A172 (cell line): ENCODE data around the gene CEP120. TPM values are rescaled to one million over a fixed set of nuclear protein-coding genes. Genes with fewer than 3 reads are reported as not detected.
"Not testable (repeated sequence)": the region's sequence is repeated elsewhere in the genome, so short reads cannot be mapped to it uniquely, and the experiment has no call there.

Experiments
- DNase-seq: peaks from one replicate; pipeline ENCODE4 v3.0.0-alpha.2; 2015; ENCODE audit warnings: low spot score
- total RNA-seq: library from RNA; depleted of rRNA; stranded (reverse); fragments of >200 nt; shearing (Covaris generic); gene quantifications from 2 replicates; pipeline ENCODE4 v1.2.3, GENCODE V29; 2014

CEP120 gene
- total RNA-seq, 1 experiment from 2014 or later: 22.3 TPM

DNA sequence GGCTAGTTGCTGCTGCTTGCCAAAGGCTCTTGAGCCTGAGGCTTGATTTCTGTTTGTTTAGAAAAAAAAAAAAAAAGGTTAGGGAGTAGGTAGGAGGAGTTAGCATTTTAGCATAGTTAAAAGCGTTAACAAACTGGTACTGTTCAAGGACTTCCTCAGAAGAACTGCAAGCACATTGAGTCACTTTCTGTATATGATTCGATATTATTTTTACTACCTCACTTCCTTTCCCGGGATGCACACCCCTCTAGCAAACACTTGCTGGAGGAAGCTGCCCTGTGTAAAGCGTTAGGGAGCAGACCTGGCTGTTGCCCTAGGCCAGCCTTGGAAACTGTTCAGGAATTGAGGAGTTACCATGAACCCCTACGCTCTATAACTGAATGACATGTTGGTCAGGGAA, 15.7 kb upstream of the CEP120 start:
- peak; percentile 6 for DNase-seq

GRCh38 chr5:123438244-123438643, 15.0 kb upstream of the CEP120 start:
- DNase-seq: no peak

GRCh38 chr5:123436201-123436600, 13.0 kb upstream of the CEP120 start:
- no peak for DNase-seq

DNA sequence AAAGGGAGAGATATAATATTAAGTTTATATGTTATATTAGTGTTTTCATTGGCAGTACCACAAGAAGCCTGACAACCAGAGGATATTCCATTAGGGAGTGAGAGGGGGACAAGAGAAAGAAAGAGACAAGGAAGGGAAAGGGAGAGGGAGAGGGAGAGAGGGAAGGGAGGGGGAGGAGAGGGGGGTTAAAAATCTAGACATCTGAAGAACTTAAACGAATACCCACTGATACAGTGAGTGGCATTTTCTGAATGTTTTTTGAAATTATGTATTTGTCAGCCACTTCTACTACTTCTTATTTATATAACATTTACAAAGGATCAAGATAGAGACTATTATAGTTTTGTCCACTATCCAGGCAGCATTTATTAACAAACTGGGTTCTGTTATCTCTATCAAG, 11.6 kb upstream of the CEP120 start:
- no peak for DNase-seq

GRCh38 chr5:123433596-123433995, 10.4 kb upstream of the CEP120 start:
- no peak for DNase-seq

DNA sequence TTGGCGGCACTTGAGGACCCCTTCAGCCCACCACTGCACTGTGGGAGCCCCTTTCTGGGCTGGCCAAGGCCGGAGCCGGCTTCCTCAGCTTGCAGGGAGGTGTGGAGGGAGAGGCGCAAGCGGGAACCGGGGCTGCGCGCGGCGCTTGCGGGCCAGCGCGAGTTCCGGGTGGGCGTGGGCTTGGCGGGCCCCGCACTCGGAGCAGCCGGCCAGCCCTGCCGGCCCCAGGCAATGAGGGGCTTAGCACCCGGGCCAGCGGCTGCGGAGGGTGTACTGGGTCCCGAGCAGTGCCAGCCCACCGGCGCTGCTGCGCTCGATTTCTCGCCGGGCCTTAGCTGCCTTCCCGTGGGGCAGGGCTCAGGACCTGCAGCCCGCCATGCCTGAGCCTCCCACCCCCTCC, 7.2 kb upstream of the CEP120 start:
- DNase-seq: not testable (repeated sequence)

- peak; percentile 54 for DNase-seq
Observed at GRCh38 chr5:123429993-123430392, 6.8 kb upstream of the CEP120 start.

DNA sequence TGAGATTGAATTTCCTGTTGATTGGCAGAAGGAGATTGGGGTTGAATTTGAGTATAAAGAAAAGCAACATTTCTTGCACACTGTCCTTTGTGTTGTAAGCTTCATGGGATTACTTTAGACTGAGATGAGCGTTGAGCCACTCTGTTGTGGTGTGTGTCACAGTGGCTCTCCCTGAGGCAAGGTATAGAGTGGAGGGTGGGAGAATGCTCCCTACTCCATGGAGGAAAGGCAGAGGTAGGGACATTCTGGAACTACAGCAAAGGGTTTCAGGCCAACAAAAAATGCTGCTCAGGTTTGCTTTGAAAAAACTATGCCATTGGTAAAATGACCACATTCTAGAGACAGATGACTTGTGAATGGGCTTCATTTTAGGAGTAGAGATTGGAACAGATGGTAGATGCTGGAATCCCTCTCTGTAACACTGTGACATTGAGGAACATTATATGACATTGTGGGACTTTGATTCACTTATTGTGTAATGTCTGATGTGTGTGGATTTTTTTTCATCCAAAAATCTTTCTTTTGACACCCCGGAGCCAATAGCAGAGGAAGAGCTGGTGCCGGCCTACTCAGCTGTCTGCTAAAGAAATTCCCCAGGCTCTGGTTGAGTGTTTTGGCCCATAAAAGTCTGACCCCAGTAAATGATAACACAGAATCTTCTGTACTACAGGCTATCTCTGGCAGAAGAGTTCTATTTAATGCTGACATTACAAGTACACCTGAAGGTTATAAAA, 6.2 kb upstream of the CEP120 start:
- no peak for DNase-seq

- DNase-seq: no peak
Observed at GRCh38 chr5:123428521-123429220, 5.5 kb upstream of the CEP120 start.

DNA sequence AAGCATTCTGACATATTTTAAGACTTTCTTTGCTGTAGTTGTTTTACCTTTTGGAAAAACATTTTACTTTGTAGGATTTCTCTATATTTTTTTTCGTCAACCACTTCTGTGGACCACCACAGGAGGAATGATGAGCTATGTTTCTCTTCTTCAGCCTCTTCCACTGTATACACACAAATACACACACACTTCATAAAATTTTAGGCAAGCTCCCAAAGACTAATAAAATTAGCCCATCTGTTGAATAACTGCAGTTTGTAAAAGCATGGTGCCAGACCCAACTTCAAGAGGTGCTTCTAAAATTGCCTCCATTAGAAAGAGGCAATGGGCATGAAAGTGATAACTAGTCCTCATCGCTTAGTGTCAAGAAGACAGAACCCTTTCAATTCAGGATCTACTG, 4.1 kb upstream of the CEP120 start:
- DNase-seq: no peak

GRCh38 chr5:123425431-123425830, 2.2 kb upstream of the CEP120 start:
- no peak for DNase-seq

GRCh38 chr5:123422433-123423277, 548 bp downstream of the CEP120 start:
- peak; percentile 32 for DNase-seq

GRCh38 chr5:123421773-123422172, 1.4 kb downstream of the CEP120 start:
- no peak for DNase-seq

GRCh38 chr5:123414974-123415373, 8.2 kb downstream of the CEP120 start:
- DNase-seq: no peak

- no peak for DNase-seq
Observed at GRCh38 chr5:123412206-123412605, 11.0 kb downstream of the CEP120 start.

DNA sequence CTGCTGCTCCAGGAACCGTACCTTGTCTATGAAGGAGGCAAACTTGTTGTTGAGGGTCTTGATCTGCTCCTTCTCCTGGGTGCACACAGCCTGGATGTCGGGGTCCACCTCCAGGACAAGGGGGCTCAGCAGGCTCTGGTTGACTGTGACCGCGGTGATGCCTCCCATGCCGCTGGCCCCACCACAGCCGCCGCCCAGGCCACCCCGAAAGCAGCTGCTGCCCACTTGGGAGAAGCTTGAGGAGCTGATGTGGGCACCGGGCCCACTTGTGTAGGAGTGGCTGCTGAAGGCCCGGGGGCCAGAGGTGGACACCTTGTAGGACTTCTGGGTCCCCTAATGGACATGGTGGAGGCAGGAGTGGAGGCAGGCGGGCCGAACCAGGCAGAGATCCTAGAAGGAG, 21.2 kb downstream of the CEP120 start:
- not testable (repeated sequence) for DNase-seq

DNA sequence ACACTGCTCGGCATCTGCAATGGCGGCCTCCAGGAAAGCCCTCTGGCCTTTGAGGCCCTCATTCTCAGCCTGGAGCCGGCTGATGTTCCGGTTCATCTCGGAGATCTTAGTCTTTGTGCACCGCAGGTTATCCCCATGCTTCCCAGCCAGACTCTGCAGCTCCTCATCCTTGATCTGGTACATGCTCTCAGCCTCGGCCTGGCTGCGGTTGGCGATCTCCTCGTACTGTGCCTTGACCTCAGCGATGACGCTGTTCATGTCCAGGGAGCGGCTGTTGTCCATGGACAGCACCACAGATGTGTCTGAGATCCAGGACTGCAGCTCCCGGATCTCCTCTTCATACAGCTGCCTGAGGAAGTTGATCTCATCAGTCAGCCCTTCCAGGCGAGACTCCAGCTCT, 21.9 kb downstream of the CEP120 start:
- no peak for DNase-seq

GRCh38 chr5:123400870-123401291, 22.3 kb downstream of the CEP120 start:
- DNase-seq: not testable (repeated sequence)

- DNase-seq: no peak
Observed at GRCh38 chr5:123398058-123398733, 25.0 kb downstream of the CEP120 start.

GRCh38 chr5:123397538-123397937, 25.7 kb downstream of the CEP120 start:
- no peak for DNase-seq

- DNase-seq: no peak
Observed at GRCh38 chr5:123391009-123391408, 32.2 kb downstream of the CEP120 start.

DNA sequence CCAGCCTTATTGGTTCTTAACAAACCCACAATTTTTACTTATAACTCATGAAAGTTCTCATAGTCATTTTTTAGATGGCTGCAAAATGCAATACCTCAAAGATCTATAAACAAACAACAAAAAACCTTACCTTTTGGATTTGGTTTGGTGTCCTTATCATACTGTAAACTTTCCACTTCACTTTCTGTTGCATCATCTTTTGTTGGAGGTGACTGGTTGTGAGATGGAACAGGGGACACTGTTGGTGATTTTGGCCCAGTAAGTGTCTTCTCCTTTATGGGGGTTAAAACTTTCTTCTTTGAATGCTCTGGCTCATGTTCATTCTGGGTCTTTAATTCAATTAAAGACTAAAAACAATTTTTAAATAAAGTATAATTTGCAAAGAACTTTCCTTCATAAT, 33.4 kb downstream of the CEP120 start:
- DNase-seq: no peak
